Right ventricle myocardium superior (tissue), 1 donor: Measurements from ENCODE around the gene DCTN5. TPM values are rescaled to one million over a fixed set of nuclear protein-coding genes. Genes with fewer than 3 reads are reported as not detected.
"Not testable (repeated sequence)": the region's sequence is repeated elsewhere in the genome, so short reads cannot be mapped to it uniquely, and the experiment has no call there.

Source experiments
- ATAC-seq: fragments of 200-7000 bp; cut with Tn5 transposase; one replicate; pipeline ENCODE4 v1.9.1; 2020; ENCODE audit warnings: mild to moderate bottlenecking; ENCODE audit not compliant: poor library complexity
- DNase-seq: peaks from one replicate; pipeline ENCODE4 v3.0.0-alpha.2; 2020
- intact Hi-C: fragments of 100-400 bp; cut with DNase I; formaldehyde crosslinking; loops from one replicate; pipeline ENCODE4 v1.11.2; 2022
- total RNA-seq: library from RNA; stranded (reverse); fragmentation: NEBNext Ultra II Directional; extraction: Animal tissue kit (Norgen Biotek cat#: 25700); gene quantifications from one replicate; pipeline ENCODE4 v1.2.1, GENCODE V29; 2021
- donor health status: DM: no; HTN: yes; CAD: no; lungs with severe emphysema.

DCTN5 gene
- total RNA-seq, 1 donor from 2014 or later, result 34.4 TPM

- intact Hi-C loops, result no loop called here
- no peak for DNase-seq
- no peak for ATAC-seq
Measured at GRCh38 chr16:23710504-23710903, 69.2 kb downstream of the DCTN5 start.

DNA sequence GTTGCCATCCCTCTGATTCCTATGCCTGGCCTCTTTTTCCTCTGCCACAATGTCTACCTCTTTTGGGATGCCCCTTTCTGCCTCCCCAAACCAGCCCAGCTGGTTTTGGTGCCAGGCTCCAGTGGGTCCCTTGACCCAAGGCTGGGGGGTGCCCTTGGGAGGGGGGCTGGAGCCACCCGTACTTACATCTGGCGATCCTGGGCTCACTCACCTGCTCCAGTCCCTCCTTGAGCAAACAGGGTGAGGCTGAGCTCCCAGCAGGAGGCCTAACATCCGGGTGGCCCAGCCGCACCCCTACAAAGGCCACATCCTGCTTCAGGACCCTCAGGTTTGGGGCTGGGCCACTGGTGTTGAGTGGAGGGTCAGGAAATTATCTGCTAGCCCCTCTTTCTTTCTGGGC, 70.5 kb downstream of the DCTN5 start:
- intact Hi-C loops, result no loop called here
- ATAC-seq, result no peak
- no peak for DNase-seq

GRCh38 chr16:23712976-23713375, 71.7 kb downstream of the DCTN5 start, which contains the start of gene ERN2:
TSS of gene ERN2 (minus strand) at chr16:23713222. CDS start at chr16:23713187, 35 bp downstream.
- ATAC-seq (no peak), DNase-seq (no peak)
- intact Hi-C loops, result no loop called here

- no peak for ATAC-seq
- intact Hi-C loops, result no loop called here
- no peak for DNase-seq
Measured at GRCh38 chr16:23716484-23716883, 75.2 kb downstream of the DCTN5 start.

DNA sequence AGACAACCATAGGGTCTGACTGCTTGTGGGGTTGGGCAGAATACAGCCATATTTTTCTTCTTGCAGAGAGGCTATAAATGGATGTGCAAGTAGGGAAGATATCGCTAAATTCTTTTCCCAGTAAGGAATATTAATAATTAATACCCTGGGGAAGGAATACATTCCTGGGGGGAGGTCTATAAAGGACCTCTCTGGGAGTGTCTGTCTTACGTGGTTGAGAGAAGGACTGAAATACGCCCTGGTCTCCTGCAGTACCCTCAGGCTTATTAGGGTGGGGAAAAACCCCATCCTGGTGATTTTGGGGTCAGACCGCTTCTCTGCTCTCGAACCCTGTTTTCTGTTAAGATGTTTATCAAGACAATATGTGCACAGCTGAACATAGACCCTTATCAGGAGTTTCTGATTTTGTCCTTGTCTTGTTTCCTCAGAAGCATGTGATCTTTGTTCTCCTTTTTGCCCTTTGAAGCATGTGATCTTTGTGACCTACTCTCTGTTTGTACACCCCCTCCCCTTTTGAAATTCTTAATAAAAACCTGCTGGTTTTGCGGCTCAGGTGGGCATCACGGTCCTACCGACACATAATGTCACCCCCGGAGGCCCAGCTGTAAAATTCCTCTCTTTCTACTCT, 81.5 kb downstream of the DCTN5 start:
- DNase-seq, intact Hi-C loops, ATAC-seq: not testable (repeated sequence)

GRCh38 chr16:23724096-23724784, 83.0 kb downstream of the DCTN5 start:
- intact Hi-C loops, result no loop called here
- no peak for DNase-seq
- ATAC-seq, result no peak

GRCh38 chr16:23724785-23725131, 83.5 kb downstream of the DCTN5 start:
- intact Hi-C loops, result no loop called here
- DNase-seq, result no peak
- no peak for ATAC-seq

DNA sequence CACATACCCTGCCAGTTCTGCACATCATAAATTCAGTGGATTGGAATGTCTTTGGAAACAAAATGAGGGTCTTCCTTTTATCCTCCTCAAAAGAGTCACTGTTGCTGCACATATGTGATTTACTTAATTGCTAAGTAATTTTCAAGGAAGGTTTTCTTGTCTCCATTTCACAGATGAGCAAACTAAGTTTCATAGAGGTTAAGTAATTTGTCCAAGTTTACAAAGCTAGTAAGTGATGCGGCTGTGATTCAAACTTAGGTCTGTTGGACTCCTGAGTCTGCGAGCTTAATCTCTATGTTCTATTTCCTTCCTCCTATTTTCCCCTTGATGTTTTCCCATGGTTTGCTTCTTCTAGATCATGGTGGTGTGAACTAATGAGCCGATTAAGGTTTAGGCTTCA, 85.4 kb downstream of the DCTN5 start:
- no peak for ATAC-seq
- intact Hi-C loops, result no loop called here
- DNase-seq, result no peak

Other genes with a start within 250 kb of the DCTN5 start
- 11.5 TPM for gene COG7, start 188.3 kb upstream of the DCTN5 start, total RNA-seq
- 50.3 TPM for gene GGA2, start 131.0 kb upstream of the DCTN5 start, total RNA-seq
- gene EARS2, start 84.1 kb upstream of the DCTN5 start, total RNA-seq, result 20.5 TPM
- 47.0 TPM for gene UBFD1, start 83.7 kb upstream of the DCTN5 start, total RNA-seq
- gene NDUFAB1, start 45.1 kb upstream of the DCTN5 start, total RNA-seq, result 585 TPM
- 4.9 TPM for gene PALB2, start 156 bp upstream of the DCTN5 start, total RNA-seq
- 1.2 TPM for gene PLK1, start 37.4 kb downstream of the DCTN5 start, total RNA-seq
- not detected for gene ERN2, start 71.8 kb downstream of the DCTN5 start, total RNA-seq
- not detected for gene CHP2, start 113.6 kb downstream of the DCTN5 start, total RNA-seq
- 1.7 TPM for gene PRKCB, start 194.5 kb downstream of the DCTN5 start, total RNA-seq